Measurements from ENCODE around the gene CMSS1.

DNA sequence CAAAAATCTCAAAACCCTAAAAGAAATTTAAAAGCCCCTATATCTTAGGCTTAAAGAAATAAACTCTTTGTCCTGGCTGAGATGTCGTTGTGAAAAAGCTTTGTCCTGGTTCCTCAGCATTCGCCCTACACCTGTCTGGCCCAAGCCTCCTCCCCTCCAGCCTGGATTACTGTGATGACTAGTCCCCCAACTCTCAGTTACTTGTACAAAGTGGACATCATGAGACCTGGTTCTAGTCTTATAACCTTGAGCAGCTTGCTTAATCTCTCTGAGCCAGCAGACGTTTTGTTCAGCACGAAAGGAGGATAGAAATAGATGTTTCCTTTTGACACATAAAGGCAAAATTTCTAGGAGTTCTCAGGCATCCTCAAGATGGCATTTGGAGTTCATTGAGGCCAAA is 245.0 kb downstream of the CMSS1 start:
- TF ChIP-seq, protein P1, sequence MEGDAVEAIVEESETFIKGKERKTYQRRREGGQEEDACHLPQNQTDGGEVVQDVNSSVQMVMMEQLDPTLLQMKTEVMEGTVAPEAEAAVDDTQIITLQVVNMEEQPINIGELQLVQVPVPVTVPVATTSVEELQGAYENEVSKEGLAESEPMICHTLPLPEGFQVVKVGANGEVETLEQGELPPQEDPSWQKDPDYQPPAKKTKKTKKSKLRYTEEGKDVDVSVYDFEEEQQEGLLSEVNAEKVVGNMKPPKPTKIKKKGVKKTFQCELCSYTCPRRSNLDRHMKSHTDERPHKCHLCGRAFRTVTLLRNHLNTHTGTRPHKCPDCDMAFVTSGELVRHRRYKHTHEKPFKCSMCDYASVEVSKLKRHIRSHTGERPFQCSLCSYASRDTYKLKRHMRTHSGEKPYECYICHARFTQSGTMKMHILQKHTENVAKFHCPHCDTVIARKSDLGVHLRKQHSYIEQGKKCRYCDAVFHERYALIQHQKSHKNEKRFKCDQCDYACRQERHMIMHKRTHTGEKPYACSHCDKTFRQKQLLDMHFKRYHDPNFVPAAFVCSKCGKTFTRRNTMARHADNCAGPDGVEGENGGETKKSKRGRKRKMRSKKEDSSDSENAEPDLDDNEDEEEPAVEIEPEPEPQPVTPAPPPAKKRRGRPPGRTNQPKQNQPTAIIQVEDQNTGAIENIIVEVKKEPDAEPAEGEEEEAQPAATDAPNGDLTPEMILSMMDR (IDR thresholded peaks at IDR 0.05), result no peak
- no peak for TF ChIP-seq POLR2A (IDR thresholded peaks at IDR 0.05)
